IPS-18a (cell line): ENCODE data around the gene ANXA7.
"Not testable (repeated sequence)": the region's sequence is repeated elsewhere in the genome, so short reads cannot be mapped to it uniquely, and the experiment has no call there.

Experiments
- H3K27ac ChIP-seq: one replicate; pipeline ENCODE4 v1.5.1; 2013; ENCODE audit warnings: low read length
- H3K27me3 ChIP-seq: one replicate; pipeline ENCODE4 v1.6.1; 2013; ENCODE audit warnings: mild to moderate bottlenecking, low read length; ENCODE audit not compliant: control insufficient read depth, insufficient read depth
- H3K36me3 ChIP-seq: one replicate; pipeline ENCODE4 v1.6.1; 2013; ENCODE audit warnings: low read depth, low read length; ENCODE audit not compliant: control insufficient read depth
- H3K4me1 ChIP-seq: one replicate; pipeline ENCODE4 v1.6.1; 2013; ENCODE audit warnings: low read depth, low read length; ENCODE audit not compliant: control insufficient read depth
- H3K4me3 ChIP-seq: one replicate; pipeline ENCODE4 v1.5.1; 2013; ENCODE audit warnings: low read length
- H3K9ac ChIP-seq: one replicate; pipeline ENCODE4 v1.6.1; 2013; ENCODE audit warnings: mild to moderate bottlenecking, low read length, moderate library complexity
- H3K9me3 ChIP-seq: one replicate; pipeline ENCODE4 v1.6.1; 2013; ENCODE audit warnings: low read depth, low read length; ENCODE audit not compliant: control insufficient read depth

ANXA7 gene

DNA sequence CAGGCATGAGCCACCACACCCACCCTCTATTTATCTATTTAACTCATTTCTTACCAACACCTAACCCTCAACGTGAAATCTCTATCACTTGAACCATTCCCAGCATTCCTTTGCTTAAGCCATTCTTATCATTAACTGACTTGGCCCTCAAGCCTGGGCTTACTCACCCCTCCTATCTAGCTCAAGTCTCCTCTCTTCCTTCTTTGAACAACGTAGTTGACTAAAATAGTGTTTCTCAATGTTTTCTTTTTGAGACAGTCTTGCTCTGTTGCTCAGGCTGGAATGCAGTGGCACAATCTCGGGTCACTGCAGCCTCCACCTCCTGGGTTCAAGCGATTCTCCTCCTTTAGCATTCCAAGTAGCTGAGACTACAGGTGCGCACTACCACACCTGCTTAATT is 7.0 kb downstream of the ANXA7 start:
- H3K9me3 ChIP-seq = no peaks in the 10 kb centered on the region
- H3K9ac ChIP-seq = no peak overlapping the region
- no peaks in the 10 kb centered on the region for H3K4me1 ChIP-seq
- no peak overlapping the region for H3K27ac ChIP-seq
- no peaks in the 10 kb centered on the region for H3K27me3 ChIP-seq
- H3K36me3 ChIP-seq = no peaks in the 10 kb centered on the region
- no peak overlapping the region for H3K4me3 ChIP-seq

DNA sequence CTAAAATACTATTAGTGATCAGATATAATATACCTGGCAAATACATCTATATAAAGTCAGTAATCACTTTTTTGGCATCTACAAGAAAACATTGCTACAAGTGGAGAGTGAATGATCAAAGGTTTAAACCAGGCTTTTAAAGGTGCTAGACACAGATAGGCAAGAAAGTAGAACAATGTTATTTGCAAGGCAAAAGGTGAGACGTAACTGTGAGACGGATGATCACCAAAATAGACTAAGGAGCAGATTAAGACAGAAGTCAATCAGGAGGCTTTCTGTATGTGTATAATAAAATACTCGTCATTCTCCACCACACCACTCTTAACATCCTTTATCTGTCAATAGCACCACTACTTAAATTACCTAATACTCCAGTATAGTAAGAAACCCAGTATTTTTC is 8.3 kb downstream of the ANXA7 start:
- H3K9me3 ChIP-seq = no peaks in the 10 kb centered on the region
- H3K9ac ChIP-seq = no peak overlapping the region
- no peak overlapping the region for H3K27ac ChIP-seq
- H3K36me3 ChIP-seq = no peaks in the 10 kb centered on the region
- no peak overlapping the region for H3K4me3 ChIP-seq
- H3K4me1 ChIP-seq = no peaks in the 10 kb centered on the region
- H3K27me3 ChIP-seq = no peaks in the 10 kb centered on the region

DNA sequence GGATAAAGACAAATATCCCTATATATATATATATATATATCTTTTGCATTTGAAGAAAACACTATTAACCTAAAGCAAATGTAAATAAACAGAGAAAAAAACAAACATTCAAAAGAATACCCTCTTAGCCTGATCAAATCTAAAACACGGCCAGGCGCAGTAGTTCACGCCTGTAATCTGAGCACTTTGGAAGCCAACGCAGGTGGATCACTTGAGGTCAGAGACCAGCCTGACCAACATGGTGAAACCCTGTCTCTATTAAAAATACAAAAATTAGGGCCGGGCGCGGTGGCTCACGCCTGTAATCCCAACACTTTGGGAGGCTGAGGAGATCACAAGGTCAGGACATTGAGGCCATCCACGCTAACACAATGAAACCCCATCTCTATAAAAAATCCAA is 9.2 kb downstream of the ANXA7 start:
- Histone ChIP-seq H3K4me3 (no peak overlapping the region), H3K9ac (no peak overlapping the region), H3K27ac (no peak overlapping the region), H3K9me3 (no peaks in the 10 kb centered on the region), H3K4me1 (no peaks in the 10 kb centered on the region), H3K36me3 (no peaks in the 10 kb centered on the region), H3K27me3 (no peaks in the 10 kb centered on the region)

DNA sequence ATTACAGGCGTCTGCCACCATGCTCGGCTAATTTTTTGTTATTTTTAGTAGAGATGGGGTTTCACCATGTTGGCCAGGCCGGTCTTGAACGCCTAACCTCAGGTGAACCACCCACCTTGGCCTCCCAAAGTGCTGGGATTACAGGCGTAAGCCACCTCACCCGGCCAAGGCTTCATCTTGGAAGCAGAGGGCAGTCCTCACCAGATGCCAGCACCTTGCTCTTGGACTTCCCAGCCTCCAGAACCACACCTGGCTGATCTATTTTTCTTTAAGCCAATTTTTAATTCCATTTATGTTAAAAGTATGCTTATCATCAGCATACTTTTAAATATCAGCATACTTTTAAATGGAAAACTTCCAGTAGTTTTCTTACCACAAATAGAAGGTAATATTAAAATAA is 12.2 kb downstream of the ANXA7 start:
- no peak overlapping the region for H3K9ac ChIP-seq
- no peak overlapping the region for H3K4me3 ChIP-seq

DNA sequence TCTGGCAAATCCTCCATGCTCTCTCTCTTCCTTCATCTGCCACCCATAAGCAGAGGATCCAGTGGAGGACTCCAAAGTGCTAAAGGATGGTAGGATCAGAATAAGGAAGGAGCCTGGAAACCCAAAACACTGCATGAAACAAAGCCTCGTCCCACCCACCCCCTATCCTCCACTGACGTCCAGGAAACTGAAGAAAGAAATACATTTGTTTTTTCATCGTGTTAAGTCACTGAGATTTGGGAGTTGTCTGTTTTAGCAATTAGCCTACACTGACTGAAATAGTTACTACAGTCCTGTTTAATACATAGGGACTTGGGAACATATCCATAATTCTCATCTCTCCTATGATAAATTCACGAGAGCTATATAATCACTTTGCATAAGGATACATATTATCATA is 14.8 kb downstream of the ANXA7 start:
- Histone ChIP-seq H3K36me3 (peaks cover 21% of the 10 kb centered on the region), H3K27ac (no peak overlapping the region), H3K27me3 (no peaks in the 10 kb centered on the region), H3K9ac (no peak overlapping the region), H3K4me3 (no peak overlapping the region), H3K9me3 (no peaks in the 10 kb centered on the region), H3K4me1 (no peaks in the 10 kb centered on the region)

More for the DNA sequence above, 12.2 kb downstream of the ANXA7 start:
- Histone ChIP-seq H3K27ac (no peak overlapping the region), H3K4me1 (no peaks in the 10 kb centered on the region), H3K9me3 (no peaks in the 10 kb centered on the region), H3K36me3 (peaks cover 2% of the 10 kb centered on the region), H3K27me3 (no peaks in the 10 kb centered on the region)

DNA sequence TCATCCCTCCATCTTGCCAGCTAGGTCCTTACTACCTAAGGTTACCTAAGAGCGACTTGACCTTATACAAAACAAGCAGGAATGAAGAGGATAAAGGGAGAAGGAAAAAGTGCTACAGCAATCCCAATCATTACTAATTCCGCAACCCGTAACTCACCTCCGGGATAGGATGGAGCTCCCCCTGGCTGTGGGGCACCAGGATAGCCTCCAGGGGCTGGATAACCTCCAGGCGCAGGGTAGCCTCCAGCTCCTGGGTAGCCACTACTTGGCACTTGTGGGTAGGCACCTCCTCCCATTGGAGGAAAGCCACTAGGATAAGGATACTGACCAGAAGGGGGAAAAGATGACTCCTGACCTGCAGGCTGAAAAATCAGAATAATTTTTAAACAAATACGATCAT is 15.8 kb downstream of the ANXA7 start:
- H3K27ac ChIP-seq = no peak overlapping the region
- H3K9ac ChIP-seq = no peak overlapping the region
- no peaks in the 10 kb centered on the region for H3K9me3 ChIP-seq
- peaks cover 21% of the 10 kb centered on the region for H3K36me3 ChIP-seq
- no peaks in the 10 kb centered on the region for H3K27me3 ChIP-seq
- no peak overlapping the region for H3K4me3 ChIP-seq
- no peaks in the 10 kb centered on the region for H3K4me1 ChIP-seq

DNA sequence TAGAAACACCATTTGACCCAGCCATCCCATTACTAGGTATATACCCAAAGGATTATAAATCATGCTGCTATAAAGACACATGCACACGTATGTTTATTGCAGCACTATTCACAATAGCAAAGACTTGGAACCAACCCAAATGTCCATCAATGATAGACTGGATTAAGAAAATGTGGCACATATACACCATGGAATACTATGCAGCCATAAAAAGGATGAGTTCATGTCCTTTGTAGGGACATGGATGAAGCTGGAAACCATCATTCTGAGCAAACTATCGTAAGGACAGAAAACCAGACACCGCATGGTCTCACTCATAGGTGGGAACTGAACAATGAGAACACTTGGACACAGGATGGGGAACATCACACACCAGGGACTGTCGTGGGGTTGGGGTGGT is 19.5 kb downstream of the ANXA7 start:
- H3K27ac ChIP-seq = not testable (repeated sequence)
- peaks cover 30% of the 10 kb centered on the region for H3K36me3 ChIP-seq

DNA sequence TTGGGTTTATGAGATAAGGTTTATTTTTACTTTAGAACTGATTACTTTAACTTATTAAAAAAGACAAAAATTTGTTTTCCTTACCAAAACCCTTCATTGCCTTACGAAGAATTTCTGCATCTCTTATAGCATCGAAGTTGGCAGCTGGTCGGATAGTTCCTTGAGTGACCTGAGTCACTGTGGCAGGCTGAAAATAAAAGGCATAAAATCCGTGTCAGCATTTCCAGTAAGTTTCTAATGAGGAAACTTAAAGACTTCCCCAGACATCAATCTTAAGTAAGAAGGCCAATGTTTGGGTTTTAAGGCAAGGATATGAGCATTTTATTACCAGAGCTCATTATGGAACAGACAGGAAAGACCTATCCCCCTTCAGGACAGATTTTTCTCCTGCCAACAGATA is 25.6 kb downstream of the ANXA7 start:
- Histone ChIP-seq H3K36me3 (peaks cover 40% of the 10 kb centered on the region), H3K4me1 (no peaks in the 10 kb centered on the region), H3K27ac (no peak overlapping the region), H3K4me3 (no peak overlapping the region), H3K9me3 (no peaks in the 10 kb centered on the region), H3K9ac (no peak overlapping the region), H3K27me3 (no peaks in the 10 kb centered on the region)

More for the DNA sequence above, 19.5 kb downstream of the ANXA7 start:
- H3K4me3 ChIP-seq, H3K9me3 ChIP-seq, H3K27me3 ChIP-seq, H3K9ac ChIP-seq, H3K4me1 ChIP-seq: not testable (repeated sequence)

DNA sequence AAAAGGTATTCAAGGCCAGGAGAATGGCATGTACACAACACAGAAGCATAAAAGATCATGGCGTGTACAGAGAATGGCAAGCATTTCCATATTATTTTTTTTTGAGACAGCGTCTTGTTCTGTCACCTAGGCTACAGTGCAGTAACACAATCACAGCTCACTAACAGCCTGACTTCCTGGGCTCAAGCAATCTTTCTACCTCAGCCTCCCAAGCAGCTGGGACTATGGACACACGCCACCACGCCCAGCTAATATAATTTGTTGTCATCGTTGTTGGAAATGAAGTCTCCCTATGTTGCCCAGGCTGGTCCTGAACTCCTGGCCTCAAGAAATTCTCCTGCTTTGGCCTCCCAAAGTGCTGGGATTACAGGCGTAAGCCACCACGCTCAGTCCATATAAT is 27.3 kb downstream of the ANXA7 start:
- Histone ChIP-seq H3K4me3 (no peak overlapping the region), H3K9ac (no peak overlapping the region), H3K4me1 (no peaks in the 10 kb centered on the region), H3K27ac (no peak overlapping the region), H3K36me3 (peaks cover 52% of the 10 kb centered on the region), H3K9me3 (no peaks in the 10 kb centered on the region), H3K27me3 (no peaks in the 10 kb centered on the region)

DNA sequence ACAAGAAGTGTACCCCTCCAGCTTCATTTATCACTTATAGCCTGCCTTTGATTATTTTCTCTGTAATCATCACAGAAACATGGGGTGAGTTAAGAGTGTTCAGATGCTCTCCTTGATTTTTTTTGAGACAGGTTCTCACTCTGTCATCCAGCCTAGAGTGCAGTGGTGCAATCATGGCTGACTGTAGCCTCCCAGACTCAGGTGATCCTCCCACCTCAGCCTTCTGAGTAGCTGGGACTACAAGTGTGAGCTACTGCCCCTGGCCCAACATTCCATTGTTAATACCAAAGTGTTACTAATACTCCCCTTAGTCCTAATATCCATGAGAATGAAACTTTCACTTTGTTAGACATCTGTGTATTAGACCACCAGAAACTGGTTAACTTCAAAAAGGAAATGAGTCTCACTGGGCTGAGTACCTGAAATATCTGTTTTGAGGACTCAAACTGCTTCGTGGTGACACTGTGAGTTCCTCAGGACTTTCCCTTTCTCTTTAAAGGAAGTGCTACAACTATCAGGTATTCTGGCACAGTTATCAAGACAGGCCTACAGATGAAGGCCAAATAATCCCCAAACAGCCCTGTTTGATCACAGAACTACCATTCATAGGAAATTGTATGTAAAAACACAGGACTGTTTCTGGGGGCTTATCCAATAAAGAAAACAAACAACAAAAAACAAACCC is 34.7 kb downstream of the ANXA7 start:
- Histone ChIP-seq H3K4me1 (no peaks in the 10 kb centered on the region), H3K9me3 (no peaks in the 10 kb centered on the region), H3K27me3 (no peaks in the 10 kb centered on the region), H3K27ac (no peak overlapping the region), H3K9ac (no peak overlapping the region), H3K36me3 (peaks cover 37% of the 10 kb centered on the region), H3K4me3 (no peak overlapping the region)

DNA sequence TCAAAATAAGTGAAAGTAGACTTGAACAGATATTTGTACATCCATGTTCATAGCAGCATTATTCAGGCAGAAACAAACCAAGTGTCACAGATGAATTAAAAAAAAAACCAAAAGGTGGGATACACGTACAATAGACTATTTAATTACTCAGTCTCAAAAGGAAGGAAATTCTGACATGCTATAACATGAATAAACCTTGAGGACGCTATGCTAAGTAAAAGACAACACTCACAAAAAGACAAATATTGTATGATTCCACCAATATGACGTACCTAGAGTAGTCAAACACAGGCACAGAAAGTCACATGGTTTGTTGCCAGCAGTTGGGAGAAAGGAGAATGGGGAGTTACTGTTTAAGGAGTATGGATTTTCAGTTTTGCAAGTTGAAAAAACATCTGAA is 37.2 kb downstream of the ANXA7 start:
- no peak overlapping the region for H3K9ac ChIP-seq
- no peak overlapping the region for H3K4me3 ChIP-seq
- H3K36me3 ChIP-seq = peaks cover 22% of the 10 kb centered on the region
- no peaks in the 10 kb centered on the region for H3K4me1 ChIP-seq
- no peaks in the 10 kb centered on the region for H3K9me3 ChIP-seq
- H3K27me3 ChIP-seq = no peaks in the 10 kb centered on the region
- H3K27ac ChIP-seq = no peak overlapping the region

DNA sequence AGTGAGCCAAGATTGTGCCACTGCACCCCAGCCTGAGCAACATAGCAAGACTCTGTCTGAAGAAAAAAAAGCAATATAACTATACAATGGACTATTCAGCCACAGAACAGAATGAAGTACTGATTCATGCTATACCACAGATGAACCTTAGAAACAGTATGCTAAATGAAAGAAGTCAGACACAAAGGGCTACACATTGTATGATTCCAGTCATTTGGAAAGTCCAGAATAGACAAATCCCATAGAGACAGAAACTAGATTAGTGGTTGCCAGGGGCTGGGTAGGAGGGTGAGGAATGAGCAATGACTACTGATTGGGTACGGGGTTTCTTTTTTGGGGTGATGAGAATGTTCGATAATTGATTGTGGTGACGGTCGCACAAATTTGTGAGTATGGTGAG is 45.6 kb downstream of the ANXA7 start:
- H3K27me3 ChIP-seq = no peaks in the 10 kb centered on the region
- H3K4me1 ChIP-seq = no peaks in the 10 kb centered on the region
- H3K9ac ChIP-seq = no peak overlapping the region
- H3K4me3 ChIP-seq = no peak overlapping the region
- H3K36me3 ChIP-seq = no peaks in the 10 kb centered on the region
- no peaks in the 10 kb centered on the region for H3K9me3 ChIP-seq
- no peak overlapping the region for H3K27ac ChIP-seq
